RPMI8226 (cell line): ENCODE measurements around the gene NPEPL1.

ENCODE experiments used
- DNase-seq: peaks from one replicate; pipeline ENCODE4 v3.0.0-alpha.2; 2015

Gene NPEPL1

GRCh38 chr20:58702161-58702510 lies 9.5 kb downstream of the NPEPL1 start:
- no peak for DNase-seq

DNA sequence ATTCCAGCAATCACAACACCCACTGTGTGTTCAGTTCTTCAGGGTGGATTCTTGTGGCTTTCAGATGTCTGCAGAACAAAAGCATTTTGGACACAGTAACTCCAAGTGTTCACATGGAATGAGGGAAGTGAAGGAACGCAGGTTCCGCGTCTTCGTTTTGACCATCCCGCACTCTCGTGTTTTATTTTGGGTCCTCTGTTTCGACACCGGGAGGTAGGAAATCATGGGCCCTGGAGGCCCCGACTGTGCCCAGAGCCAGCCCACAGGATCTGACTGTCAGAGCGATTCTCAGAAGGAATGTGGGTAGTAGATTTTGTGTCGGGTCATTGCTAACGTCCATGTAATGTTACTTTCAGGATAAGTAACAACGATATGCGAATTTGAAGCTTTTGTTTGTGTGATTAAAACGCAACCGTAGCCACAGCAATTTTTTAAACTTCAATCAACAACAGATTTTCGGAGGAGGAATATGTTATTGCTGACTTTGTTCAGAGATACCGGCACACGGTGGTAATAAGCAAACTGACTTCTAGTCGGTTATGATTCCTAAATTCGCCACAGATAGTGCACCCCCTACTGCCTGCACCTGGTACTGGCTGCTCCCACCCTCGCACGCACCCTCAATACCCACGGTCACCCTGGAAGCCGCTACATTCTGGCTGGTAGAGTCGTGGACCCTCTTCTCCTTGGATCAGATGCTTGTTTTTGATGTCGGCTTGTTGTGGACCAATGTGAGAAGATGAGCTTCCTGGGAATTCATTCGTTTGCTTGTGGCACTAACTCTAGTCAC lies 10.5 kb downstream of the NPEPL1 start:
- DNase-seq: no peak

GRCh38 chr20:58703765-58704371 lies 11.3 kb downstream of the NPEPL1 start:
- no peak for DNase-seq

DNA sequence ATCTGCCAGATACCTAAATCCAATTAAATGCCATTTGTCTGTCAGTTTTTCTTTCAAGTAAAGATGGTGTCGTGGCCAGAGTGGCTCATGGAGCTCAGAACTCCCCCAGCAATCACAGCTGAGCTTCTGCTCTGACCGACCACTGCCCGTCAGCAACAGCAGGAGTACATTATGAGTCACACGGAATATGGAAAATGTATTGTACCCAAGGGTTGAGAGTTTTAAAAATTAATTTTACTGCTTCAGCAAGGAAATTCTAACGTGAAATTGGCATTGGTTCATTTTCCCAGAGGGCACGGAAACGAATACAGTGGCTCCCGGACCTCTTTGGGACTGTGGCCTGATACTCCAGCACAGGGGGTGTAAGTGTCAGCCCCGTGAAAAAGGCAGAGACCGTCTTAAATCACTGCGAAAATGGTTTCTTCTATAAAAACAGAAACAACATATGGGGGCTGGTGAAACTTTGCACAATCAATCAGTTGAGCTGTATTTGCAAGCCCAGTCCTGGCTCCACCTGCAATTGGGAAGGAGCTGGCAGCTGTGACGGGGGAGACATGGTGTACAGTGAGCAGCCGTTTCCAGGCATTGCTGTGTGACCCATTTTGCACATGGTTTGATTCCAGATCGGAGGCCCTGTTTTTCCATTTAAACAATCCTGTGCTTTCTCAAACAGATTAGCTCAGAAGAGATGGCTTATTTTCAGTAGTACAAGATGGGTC lies 12.8 kb downstream of the NPEPL1 start:
- no peak for DNase-seq

- no peak for DNase-seq
Observed at GRCh38 chr20:58706150-58706892, 13.7 kb downstream of the NPEPL1 start.

DNA sequence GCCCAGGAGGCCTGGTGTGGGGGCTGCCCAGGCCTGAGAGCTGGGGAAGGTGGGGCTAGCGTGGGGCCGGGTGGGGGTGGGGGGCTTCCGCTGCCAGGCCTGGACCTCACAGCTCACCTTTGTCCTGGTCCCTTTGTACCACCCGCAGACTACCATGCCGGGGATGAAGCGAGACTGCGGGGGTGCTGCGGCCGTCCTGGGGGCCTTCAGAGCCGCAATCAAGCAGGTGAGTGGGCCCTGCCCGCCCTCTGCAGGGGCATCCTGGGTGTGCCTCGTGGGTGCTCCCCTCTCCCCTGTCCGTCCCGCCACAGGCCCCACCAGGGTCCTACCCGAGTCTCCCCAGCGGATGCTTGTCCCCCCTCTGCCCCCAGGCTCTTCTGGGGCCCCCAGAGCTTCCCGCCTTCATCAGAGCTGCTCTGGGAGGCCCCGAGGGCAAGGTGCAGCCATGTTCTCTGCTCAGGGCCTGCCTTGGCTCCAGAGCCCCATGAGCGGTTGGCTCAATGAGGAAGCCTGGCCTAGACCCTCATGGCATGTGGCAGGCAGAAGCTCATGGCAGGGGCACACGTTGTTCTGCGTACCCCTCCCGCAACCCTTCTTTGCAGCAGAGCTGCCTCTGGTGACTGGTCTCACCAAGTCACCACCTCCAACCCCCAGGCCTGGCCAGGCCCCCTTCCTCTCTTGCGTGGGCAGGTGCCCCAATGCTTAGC lies 14.5 kb downstream of the NPEPL1 start:
- no peak for DNase-seq

DNA sequence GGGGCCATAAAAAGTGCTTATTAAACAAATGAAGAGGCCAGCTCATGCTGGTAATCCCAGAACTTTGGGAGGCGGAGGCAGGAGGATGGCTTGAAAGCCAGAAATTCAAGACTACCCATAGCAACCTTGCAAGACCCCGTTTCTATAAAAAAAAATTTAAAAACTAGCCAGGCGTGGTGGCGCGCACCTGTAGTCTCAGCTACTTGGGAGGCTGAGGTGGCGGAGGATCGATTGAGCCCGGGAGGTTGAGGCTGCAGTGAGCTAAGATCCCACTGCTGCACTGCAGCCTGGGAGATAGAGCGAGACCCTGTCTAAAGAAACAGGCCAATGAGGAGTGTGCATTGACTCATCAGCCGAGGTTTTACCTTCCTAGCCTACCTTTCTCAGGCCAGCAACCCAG lies 15.2 kb downstream of the NPEPL1 start:
- no peak for DNase-seq

DNA sequence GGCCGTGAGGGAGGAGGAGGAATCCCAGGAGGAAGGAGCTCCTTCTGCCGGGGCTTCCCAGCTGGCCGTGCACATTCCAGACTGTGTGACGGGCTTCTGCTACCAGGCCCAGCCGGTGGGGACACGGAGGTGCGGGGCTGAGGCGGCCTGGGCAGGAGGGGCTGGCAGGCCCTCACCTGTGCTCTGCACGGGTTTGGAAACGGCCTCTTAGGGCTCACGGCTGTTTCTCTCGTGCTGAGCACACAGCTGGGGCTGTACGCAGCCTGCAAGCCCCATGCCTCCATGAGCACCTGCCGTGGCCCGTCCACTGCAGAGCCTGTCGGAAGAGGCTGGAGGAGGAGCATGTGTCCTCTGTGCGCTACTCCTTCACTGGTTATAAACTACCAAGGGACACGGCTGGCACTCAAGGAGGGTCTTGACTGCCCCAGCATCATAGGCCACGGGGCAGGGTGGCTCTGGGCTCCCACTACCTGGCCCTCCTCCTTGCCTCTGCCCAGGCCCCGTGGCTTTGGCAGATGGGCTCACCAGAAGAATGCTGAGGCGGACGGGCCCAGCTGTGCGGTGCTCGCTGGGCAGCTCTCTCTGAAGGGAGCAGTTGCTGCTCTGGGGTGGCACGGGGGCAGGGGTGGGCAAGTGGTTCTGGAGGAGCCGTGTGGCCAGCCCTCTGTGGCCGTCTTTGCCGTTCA lies 15.8 kb downstream of the NPEPL1 start:
- no peak for DNase-seq

GRCh38 chr20:58709013-58709702 lies 16.6 kb downstream of the NPEPL1 start:
- DNase-seq: no peak

DNA sequence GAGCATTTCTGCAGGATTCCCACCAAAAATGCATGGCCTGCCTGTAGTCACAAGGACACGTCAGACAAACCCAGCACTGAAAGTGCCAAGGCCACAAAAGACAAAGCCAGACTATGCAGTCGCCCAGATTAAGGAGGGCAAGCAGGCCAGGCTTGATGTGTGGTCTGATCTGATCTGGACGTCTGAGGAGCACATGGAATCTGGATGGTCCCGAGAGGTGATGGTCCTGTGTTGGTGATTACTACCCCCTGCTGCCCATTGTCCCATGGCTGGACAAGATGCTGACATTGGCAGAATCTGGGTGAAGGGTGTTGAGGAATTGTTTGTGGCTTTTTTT lies 17.1 kb downstream of the NPEPL1 start:
- no peak for DNase-seq

DNA sequence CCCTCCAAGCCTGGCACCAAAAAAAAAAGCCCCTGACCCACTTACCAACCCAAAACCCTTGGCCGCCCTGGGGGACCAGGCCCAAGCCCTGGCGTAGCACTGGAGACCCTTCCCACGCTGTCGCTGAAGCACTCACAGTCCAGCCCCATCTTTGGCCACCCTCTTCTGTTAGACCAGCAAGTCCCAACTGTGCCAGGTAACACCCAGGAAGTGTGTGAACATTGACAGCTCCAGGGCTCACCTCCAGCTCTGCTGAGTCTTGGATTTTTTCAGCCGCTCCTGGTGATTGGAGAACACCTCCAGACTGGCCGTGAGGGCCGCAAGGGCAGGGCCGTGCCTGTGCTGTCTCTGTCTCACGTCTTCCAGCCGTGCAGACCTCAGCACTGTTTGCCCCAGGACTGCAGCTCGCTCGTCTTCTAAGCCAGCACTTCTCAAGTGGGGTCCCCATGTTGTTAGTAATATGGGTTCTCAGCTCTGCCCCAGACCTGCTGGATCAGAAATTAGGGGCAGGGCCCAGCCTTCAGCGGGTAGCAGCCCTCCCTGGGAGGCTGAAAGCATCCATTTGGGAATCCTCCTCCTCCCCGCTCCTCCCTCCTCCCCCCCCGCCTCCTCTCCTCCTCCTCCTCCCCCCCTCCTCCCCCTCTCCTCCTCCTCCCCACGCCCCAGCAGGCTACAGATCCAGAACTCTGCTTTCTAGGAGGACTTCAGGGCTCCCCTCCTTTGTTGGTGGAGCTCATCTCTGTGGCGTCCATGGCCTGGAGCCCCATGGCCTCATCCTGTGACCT lies 18.1 kb downstream of the NPEPL1 start:
- no peak for DNase-seq

DNA sequence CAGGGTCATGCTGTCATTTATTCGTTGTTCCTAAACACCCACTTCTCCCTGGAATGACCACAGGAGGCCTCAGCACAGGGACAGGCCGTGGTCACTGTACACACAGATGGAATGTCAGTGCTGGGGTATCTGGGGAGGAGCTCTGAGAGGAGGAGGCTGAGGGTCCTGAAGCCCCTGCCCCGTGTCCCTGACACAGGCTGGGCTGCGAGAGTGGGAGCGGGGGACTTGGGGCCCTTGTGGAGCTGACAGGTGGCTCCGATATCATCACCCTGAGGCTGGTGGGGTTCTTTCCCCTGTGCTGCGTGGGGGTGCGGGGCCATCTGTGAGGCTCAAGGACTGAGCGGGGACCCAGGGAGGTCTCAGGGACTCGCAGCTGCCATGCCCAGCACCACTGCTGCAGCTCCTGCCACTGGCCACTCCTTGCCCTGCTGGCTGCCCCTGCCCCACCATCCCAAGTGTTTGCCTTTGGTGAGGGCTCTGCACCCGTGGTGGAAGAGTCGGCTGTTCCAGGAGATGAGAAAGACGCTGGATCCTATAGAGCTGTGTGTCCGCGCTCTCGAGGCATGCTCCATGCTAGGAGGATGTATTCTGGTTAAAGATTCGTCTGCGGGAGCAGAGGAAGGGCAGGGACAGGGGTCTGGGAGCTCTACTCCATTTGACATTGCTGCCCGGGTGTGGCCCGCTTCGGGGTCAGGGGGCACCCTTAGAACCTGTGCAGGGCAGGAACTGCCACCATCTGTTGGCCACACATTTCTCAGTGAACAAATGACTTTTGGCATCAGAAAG lies 18.9 kb downstream of the NPEPL1 start:
- no peak for DNase-seq

DNA sequence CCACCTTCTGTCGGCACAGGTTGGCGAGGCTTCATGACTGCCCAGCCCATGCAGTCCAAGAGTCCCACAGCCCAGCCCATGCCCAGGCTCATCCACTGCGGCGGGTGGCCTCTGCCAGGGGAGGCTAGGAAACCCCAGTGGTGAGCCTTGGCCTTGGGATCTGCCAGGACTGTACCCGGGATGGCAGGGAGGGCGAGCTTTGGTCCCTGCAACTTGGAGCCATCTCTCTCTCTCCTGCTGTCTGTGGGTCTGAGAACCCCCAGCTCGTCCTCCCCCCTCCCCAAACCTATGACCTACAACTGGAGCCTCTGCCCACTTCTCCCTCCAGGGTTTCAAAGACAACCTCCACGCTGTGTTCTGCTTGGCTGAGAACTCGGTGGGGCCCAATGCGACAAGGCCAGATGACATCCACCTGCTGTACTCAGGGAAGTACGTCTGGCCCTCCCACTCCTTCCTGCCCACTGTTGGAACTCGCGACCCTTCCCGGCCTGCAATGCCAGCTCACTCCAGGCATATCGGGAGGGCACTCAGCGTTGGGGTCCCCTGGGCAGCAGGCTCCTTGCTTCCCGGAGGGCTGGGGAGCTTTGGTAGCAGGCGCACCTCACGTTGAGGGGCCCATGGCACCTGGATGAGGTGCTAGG lies 19.7 kb downstream of the NPEPL1 start:
- DNase-seq: no peak

- no peak for DNase-seq
Observed at GRCh38 chr20:58712806-58713731, 20.5 kb downstream of the NPEPL1 start.

DNA sequence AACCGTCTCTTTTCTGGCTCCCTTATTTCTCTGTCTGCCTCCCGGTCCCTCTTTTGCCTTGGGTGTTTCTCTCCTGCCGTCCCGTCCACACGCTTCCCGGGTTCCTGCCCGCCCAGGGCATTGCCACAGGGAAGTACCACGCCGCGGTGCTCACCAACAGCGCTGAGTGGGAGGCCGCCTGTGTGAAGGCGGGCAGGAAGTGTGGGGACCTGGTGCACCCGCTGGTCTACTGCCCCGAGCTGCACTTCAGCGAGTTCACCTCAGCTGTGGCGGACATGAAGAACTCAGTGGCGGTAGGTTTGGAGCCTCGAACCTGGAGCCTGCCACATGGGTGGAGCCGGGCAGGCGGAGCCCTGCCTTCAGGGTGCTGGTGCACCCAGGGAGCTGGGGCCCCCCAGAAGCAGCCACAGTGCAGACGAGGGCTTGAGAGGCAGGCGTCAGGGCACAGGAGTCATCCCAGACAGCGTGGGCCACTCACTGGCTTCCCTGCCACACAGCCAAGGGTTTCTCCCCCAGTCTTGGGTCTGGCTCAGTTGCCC lies 21.3 kb downstream of the NPEPL1 start:
- DNase-seq: no peak

GRCh38 chr20:58714340-58714922 lies 21.8 kb downstream of the NPEPL1 start:
- no peak for DNase-seq

GRCh38 chr20:58714923-58715351 lies 22.3 kb downstream of the NPEPL1 start:
- DNase-seq: no peak

- no peak for DNase-seq
Observed at GRCh38 chr20:58715391-58715800, 22.8 kb downstream of the NPEPL1 start.
